ENCODE data around the gene ENOSF1.
"Not testable (repeated sequence)": the region's sequence is repeated elsewhere in the genome, so short reads cannot be mapped to it uniquely, and the experiment has no call there.

DNA sequence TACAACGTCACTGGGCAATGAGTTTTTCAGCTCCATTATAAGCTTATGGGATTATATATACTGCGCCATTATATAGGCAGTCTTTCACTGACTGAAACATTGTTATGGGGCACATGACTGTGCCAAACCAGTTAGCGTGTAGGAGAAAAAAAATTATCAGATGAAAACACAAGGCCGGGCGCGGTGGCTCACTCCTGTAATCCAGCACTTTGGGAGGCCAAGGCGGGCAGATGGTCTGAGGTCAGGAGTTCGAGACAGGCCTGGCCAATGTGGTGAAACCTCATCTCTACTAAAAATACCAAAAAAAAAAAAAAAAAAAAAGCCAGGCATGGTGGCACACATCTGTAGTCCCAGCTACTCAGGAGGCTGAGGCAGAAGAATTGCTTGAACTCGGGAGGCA is 30.0 kb downstream of the ENOSF1 start:
- not testable (repeated sequence) for TF ChIP-seq EP300, POLR2A, POLR2AphosphoS5 (IDR thresholded peaks at IDR 0.05)
- TF ChIP-seq, protein P1, sequence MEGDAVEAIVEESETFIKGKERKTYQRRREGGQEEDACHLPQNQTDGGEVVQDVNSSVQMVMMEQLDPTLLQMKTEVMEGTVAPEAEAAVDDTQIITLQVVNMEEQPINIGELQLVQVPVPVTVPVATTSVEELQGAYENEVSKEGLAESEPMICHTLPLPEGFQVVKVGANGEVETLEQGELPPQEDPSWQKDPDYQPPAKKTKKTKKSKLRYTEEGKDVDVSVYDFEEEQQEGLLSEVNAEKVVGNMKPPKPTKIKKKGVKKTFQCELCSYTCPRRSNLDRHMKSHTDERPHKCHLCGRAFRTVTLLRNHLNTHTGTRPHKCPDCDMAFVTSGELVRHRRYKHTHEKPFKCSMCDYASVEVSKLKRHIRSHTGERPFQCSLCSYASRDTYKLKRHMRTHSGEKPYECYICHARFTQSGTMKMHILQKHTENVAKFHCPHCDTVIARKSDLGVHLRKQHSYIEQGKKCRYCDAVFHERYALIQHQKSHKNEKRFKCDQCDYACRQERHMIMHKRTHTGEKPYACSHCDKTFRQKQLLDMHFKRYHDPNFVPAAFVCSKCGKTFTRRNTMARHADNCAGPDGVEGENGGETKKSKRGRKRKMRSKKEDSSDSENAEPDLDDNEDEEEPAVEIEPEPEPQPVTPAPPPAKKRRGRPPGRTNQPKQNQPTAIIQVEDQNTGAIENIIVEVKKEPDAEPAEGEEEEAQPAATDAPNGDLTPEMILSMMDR (IDR thresholded peaks at IDR 0.05), result not testable (repeated sequence)

All from stomach (tissue), 4 donors.